GM21367 (cell line): ENCODE results near the gene RBM44.
"Not testable (repeated sequence)": the region's sequence is repeated elsewhere in the genome, so short reads cannot be mapped to it uniquely, and the experiment has no call there.

Experiments used
- ATAC-seq: cut with Tn5 transposase; IDR thresholded peaks from one replicate; pipeline ENCODE4 v1.9.1; 2021; ENCODE audit not compliant: unreplicated experiment

RBM44 gene

DNA sequence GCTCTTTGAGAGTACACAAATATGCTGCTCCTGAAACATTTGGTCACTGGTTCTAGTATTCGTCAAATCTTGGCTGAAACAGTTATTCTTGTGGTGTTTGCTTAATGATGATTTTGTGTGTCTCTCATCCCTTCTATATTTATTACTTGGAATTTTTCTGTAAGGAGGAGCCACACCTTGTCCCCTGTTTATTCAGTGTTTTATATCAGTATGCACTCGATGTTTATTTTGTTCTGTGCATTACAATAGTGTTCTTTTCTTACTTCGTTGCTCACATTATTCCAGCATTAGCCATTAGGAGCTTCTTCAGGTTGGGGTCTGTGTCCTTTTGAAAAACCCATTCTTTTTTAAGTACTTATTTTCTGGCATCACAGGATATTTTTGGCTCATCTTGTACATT, 55.7 kb downstream of the RBM44 start:
- ATAC-seq, result no peak

DNA sequence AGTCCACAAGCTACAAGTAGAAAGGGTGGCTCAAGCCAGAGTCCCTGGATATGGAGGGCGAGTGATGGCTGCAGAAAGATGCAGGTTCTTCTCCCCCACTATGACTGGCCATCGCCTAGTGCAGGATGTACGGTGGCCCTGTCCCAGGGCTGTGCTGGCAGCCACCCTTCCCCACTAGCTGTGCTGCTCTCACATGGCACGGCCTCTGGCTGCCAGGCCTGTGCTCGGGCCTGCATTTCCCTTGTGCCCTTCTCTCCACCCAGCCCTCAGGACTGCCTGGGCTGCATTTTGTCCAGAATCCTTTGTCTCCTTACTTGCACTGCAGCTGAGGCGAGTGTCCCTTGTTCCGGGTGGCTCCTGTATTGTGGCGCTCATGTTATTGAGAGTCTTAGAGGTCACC, 59.2 kb downstream of the RBM44 start:
- ATAC-seq, result no peak

DNA sequence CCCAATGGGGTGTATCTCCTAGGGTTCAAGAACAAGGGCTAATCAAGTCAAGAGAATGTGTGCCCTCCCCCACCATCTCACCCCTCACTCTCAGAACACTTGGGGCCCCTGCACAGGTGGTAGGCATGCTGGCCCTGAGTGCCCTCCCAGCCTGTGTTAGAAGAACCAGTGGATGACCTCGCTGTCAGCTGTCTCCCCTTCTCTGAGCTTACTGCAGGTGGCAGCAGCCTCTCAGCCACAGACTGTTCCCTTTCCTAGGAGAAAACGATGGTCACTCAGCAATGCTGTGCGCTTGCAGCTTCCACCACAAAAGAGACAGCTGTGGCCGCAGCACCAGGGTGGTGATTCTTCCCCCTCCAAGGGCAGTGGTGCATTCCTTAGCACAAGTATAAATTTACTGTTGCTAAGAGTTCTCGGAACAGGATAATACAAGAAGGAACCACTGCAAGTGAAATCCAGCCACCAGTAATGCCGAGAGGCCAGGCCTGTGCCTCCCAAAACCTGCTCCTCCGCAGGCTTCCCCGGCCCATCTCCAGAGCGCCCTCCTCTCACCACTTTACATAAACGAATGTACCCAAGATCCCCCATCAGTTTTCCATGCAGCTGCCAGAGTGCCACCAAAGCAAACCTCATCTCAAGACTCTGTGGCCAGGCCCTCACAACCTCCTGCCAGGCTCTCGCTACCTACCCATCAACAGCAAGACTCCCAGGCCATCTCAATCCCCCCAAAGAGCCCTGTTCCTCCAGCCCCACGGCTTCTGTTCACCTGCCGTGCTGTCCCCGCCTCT, 59.9 kb downstream of the RBM44 start:
- no peak for ATAC-seq

DNA sequence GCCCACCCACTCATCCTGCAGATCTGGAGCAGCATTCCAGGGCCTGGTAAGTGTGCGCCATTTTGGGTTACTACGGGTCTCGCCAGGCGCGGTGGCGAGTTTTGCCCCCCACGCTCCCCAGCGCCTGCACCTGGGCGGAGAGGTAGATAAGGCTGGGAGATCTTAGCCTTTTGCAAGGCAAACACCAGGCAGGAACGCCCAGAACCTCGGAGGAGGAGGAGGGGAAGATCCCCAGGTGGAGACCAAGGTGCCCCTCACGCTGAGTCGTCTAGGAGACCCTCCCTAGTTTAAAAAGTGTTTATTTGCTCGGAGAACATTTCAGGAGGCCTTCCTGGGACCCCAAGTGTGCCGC, 60.5 kb downstream of the RBM44 start:
- ATAC-seq, result no peak

DNA sequence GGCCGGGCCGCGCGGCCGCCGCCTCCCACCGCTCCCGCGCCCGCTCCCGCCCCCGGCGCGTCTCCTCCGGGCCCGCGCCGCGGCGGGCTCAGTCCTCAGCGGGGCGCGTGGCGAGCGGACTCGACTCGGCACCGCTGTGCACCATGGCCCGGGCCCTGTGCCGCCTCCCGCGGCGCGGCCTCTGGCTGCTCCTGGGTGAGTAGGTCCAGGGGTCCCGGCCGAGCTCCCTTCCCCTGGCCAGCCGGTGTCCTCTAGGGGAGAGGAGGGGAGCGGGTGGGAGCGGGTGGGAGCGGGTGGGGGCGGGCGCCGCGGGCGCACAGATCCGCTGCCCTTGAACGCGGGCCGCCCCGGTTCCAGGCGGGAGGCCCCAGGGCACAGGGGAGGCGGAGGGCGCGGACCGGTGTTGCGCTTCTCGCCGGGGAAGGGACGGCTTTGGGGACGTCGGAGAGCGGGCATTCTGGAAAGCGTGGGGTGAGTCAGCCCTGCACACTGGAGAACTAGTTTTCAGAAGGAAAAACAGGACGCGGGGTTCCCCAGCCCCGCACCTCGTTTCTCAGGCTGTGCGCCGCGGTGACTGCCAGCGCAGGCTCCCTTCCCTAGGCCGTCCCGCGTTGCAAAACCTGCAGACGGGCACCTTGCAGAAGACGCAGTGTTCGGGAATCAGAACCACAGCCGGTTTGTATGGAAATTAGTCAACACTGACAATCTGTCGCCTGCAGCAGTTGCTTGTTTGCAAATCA, 61.1 kb downstream of the RBM44 start, which contains the start of gene RAMP1:
Gene RAMP1, plus strand, starts transcription at position 91 of the 740 bp plus-strand sequence. Its CDS starts 53 bp downstream, at position 144.
- ATAC-seq, result no peak

DNA sequence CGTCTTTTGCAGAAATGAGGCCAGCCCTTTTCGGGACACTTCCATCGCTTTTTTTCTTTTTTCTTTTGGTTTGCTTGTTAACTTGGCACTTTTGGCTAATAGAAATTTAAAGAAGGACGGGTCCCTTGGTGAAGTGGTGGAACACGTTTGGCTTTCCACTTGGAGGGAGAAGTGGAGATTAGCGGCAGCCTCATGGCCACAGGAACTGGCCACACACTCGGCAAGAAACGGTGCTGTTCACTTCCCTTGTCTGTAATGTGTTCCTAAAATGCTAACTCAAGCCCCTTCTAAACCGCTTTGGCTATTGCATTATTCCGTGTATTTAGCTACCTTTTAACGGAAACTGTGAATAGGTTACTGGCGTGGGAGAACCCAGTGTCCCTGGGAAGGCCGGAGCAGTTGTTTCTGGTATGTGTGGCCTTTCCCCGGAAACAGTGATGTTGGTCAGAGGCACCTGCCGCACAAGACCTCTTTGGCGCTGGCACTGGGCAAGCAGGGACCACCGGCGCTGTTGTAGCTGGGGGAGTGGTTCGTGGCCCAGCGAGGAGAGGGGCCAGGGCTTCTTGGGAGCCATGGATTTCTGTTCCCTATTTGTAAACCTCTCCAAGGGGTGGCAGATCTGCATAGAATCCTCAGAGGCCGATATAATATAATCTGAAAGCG, 61.8 kb downstream of the RBM44 start:
- ATAC-seq, result no peak

DNA sequence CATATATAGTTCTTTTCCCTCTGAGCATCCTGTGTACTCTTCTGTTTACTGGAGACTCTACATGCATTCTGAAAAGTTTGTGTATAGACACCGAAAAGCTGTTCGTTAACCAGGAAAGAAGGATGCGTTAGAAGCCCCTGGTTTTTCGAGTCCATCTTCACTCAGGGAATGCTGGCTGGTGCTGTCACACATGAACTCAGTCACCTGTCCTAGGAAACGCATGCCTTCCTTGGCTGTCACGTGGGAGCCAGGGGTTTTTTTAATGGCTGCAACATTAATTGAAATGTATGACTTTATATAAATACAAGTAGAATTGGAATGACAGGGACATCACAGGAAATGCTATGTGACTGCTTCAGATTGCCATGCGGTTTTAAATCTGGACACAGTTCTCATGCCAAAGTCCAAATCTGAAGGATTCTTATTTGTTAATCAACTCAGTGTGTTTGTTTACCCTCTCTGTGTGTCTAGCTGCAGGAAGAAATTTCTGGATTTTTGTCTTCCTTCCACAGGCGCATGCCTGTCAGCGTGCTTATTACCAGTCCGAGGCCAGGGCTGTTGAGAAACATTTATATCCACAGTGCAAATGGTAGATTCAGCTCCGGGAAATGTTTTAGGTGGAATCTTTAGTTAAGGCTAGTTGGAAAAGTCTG, 63.4 kb downstream of the RBM44 start:
- no peak for ATAC-seq

DNA sequence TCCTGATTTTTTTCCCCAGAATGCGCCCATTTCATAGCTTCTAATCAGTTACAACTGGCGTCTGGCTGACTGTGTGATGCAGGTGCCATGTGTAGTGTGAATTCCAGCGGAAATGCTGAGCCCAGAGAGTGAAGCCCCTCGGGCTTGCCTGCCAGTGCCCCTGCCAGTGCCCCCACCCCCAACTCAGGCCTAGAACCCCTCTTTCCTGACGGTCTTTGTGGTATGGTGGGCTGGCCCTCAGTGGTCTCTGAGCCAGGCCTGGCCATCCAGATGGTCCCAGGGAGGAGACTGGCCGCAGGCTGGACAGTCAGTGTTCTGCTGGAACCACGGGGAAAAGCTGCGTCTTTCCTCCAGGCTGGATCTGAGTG, 63.9 kb downstream of the RBM44 start:
- no peak for ATAC-seq

DNA sequence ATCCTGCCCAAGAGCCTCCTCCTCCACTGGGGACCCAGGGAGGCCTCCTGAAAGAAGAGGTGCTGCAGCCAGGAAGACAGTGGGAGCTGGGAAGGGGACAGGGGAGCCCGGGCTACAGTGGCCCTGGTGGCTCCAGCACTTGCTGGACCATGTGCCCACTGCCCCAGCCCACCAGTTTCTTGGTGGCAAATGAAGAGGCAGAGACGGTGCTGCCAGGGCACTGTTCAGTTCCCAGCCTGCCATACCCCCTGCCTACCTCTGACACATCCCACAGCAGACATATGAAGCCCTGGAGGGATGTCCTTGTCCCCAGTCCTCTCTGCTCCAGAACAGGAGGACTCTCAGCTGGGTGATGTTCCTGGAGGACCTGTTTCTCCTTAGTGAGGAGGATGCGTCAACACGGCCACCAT, 64.5 kb downstream of the RBM44 start:
- no peak for ATAC-seq

DNA sequence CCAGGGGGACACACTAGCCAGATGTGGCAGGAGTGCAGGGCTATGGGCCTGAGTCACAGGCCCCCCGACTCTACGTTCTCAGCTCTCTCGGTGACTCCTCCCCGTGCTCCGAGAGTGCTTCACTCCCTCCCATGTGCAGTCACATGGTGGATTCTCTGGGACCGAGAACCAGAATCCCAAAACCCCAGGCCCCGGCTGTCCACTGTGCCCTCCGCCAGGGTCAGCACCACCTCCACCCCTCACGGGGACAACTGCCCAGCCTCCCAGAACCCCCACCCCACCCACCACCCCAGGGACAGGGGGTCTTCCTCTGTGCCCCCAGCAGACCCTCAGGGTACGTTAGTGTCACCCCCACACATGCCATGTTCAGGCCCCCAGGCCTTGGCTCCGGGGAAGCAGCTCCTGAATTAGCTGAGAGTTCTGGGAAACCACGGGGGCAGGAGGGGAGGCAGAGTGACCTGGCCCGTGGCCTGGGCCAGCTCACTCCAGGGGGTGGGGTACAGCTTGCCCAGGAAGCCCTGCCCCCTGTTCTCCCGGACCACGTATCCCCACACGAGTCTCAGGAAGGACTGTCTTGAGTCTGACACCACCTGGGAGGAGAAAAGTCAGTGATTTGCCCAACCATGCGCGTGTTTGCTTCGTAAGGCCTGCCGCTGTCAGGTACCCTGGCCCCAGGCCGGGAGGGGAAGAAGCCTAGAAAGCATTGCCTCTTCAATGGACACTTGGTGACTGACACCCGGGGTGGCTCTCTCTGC, 65.3 kb downstream of the RBM44 start:
- ATAC-seq, result no peak

DNA sequence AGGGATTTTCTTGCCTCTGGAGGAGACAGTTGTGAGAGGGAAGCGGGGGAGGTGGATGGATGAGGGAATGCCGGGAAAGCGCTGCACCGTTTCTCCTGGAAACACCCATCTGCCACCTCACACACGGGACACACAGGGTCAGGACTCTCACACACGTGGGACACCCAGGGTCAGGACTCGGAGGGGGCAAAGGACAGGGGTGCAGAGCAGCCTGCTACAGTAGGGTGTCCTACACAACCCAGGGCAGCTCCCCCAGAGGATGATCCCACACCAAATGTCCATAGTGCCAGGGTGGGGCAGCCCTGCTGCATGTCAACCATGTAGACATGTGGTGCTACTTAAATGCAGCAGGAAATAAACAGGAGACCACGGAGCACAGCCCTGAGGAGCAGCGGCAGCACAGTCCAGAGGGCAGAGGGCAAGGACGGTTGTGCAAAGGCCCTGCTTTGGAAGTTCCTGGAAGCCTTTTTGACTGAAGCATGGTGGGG, 65.9 kb downstream of the RBM44 start:
- ATAC-seq, result no peak

DNA sequence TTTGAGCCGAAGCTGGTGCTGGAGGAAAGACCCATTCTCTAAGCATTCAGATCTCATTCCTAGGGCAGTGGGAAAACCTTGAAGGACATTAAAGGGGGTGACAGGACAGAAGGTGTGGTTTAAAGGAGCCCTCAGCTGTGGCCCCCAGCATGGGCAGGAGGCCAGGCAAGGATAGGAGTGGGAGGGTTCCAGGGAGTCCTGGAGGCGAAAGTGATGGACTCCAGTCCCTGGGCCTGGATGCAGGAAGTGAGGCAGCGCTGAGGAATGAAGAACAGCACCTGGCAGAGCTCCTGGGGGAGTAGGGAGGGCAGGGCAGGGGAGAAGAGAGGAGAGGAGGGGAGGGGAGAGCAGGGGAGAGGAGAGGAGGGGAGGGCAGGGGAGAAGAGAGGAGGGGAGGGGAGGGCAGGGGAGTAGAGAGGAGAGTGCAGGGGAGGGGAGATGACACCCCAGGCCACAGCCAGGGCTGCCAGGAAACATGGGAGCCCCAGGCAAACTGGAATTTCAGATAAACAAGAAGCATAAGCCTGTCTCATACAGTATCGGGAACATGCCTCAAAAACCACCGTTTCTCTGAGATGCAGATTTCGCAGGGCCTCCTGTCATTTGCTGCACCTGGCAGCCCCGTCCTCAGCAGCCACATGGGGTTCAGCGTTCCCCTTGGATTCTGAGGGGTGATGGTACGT, 66.5 kb downstream of the RBM44 start:
- ATAC-seq, result no peak

DNA sequence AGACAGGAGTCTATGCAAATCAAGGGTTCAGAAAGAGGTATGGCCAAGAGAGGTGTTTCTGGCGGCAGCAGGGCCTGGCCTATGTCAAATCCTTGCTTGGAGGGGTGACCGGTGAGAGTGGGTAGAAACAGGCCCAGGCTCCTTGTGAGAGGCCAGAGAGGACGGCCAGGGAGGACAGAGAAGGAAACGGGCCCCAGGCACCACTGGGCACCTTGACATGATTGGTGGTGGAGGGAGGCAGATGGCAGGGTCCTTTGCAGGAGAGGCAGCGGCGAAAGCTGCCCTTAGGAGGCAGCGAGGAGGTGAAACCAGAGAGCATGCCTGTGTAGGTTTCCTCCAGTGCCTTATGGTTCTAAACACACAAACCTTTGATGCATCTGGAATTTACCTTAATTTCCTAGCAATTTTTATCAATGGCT, 67.1 kb downstream of the RBM44 start:
- no peak for ATAC-seq

DNA sequence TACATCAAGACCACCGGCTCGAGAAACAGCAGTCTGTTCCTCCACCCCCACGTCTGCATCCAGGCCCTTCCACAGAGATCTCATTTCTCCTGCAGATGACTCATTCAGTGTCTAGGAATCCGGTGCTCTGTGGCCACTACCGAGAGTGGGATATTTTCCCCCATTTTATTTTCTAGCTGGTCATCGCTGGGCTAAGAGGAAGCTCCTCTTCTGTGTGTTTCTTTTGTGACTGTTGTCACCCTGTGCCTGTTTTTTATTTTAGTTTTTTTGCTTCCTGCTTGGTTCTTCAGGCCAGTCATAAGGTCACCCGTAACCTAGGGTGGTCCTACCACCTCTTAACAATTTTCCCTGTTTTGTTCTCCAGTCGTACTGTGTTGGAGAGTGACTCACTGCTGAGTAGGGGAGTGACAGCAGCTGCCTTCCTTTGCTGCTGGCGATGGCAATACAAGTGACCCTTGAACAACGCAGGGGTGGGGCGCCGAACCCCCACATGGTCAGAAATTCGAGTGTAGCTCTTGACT, 67.6 kb downstream of the RBM44 start:
- ATAC-seq, result no peak

DNA sequence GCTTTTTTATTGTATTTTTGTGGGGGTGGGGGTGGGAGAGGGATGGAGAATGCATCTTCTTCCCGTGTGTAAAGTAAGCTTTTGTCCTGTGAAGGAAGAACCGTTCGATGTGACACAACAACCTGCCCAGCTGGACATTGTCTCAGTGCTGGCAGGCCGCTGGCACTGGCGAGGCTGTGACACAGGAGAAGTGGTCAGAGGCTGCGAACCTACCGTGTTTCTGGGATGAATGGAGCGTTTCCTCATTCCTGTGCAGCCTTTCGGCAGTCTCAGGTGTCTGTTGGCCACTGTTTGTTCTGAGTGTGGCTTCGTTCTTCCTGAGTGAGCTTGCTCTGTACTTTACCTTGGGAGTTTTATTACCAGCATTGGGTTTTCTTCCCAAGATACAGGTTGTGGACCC, 68.9 kb downstream of the RBM44 start:
- no peak for ATAC-seq

DNA sequence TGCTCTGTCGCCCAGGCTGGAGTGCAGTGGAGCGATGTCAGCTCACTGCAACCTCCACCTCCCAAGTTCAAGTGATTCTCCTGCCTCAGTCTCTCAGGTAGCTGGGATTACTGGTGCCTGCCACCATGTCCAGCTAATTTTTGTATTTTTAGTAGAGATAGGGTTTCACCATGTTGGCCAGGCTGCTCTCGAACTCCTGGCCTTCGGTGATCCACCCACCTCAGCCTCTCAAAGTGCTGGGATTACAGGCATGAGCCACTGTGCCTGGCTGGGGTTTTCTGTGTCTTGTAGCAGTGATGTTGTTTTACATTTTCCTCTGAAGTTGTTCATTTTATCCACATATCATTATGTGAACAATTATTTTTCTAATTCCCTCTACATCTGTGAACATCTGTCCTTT, 69.5 kb downstream of the RBM44 start:
- not testable (repeated sequence) for ATAC-seq

DNA sequence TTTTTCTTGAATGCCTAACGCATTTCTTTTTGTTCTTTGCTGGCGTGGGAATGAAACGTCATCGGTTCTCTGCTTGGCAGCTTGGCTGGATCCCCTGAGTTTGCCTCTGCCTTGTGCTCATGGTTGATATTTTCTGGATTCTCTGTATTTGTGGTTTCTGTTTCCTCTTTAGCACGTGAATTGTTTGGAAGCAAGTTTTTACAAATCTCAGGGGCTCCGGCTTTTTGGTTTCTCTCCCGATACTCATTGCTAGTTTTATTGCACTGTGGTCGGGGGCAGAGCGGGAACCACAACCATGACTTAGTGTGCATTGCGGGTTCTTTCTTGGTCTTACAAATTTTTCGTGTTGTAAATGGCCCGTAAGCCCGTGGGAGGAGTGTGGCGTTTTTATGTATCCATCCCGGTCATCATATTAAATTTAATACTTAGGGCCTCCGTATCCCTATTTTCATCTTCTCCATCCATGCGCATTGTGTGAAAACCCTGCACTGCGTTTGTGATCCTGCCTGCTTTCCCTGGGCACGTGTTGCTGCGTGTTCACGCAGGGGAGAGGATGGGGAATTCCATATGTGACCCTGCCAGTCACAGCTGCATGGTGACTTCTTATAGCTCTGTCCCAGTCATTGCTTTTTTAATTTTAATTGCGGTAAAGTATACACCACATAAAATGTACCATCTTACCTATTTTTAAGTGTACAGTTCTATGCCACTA, 70.2 kb downstream of the RBM44 start:
- no peak for ATAC-seq

DNA sequence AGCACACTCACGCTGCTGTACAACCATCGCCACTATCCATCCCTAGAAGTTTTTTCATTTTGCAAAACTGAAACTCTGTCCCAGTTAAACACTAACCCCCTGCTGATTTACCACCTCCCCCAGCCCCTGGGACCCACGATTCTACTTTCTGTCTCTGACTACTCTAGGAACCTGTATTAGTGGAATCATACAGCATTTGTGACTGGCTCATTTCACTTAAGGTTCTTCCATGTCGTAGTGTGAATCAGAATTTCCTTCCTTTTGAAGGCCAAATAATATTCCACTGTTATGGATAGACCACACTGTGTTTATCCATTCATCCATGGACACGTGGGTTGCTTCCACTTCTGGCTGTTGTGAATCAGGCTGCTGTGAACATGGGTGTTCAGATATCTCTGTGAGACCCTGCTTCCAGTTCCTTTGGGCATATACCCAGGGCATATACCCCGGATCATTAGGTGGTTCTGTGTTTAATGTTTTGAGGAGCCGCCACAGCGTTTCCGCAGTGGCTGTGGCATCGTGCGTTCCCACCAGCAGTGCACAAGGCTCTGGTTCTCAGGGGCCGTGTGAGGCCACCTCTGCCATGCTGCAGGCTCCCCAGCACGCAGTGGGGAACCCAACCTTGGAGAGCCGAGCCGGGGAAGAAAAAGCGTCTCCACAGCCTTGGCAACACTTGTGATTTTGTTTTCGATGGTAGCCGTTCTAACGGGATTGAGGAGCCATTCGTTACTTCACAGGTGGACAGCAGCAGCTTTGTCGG, 70.9 kb downstream of the RBM44 start:
- no peak for ATAC-seq
